Activated CD4-positive, alpha-beta T cell treated with anti-CD3 and anti-CD28 coated beads, Interleukin-2, Interleukin-6, amounts not matched to agents 100 ng/mL and 50 ng/mL, durations not matched to agents 16 hours and 8 hours (primary cell): ENCODE measurements around the gene NTMT2.
"Not testable (repeated sequence)": the region's sequence is repeated elsewhere in the genome, so short reads cannot be mapped to it uniquely, and the experiment has no call there.

Experiments used
- DNase-seq: peaks from one replicate; pipeline ENCODE4 v3.0.0-alpha.2; 2020

NTMT2 gene

GRCh38 chr1:170145770-170146676, at the start of gene NTMT2:
Gene NTMT2, plus strand, starts transcription at chr1:170145959. Its CDS starts 149 bp downstream, at chr1:170146108.
- no peak for DNase-seq

- DNase-seq: no peak
These were observed 49.6 kb upstream of the NTMT2 start for GRCh38 chr1:170095976-170096748.

GRCh38 chr1:170096806-170097340, 48.9 kb upstream of the NTMT2 start:
- DNase-seq: no peak

GRCh38 chr1:170097449-170097948, 48.3 kb upstream of the NTMT2 start:
- no peak for DNase-seq

GRCh38 chr1:170113140-170113539, 32.6 kb upstream of the NTMT2 start:
- not testable (repeated sequence) for DNase-seq

- DNase-seq: no peak
These were observed 30.9 kb upstream of the NTMT2 start for GRCh38 chr1:170114906-170115305.

GRCh38 chr1:170122366-170122765, 23.4 kb upstream of the NTMT2 start:
- DNase-seq: no peak

GRCh38 chr1:170125269-170125668, 20.5 kb upstream of the NTMT2 start:
- DNase-seq: no peak

- DNase-seq: no peak
These were observed 19.1 kb upstream of the NTMT2 start for GRCh38 chr1:170126696-170127095.

GRCh38 chr1:170131450-170131849, 14.3 kb upstream of the NTMT2 start:
- DNase-seq: no peak

- DNase-seq: no peak
These were observed 13.8 kb upstream of the NTMT2 start for GRCh38 chr1:170131984-170132383.

GRCh38 chr1:170133766-170134495, 11.8 kb upstream of the NTMT2 start:
- DNase-seq: no peak

GRCh38 chr1:170134521-170134920, 11.2 kb upstream of the NTMT2 start:
- no peak for DNase-seq

GRCh38 chr1:170140371-170140770, 5.4 kb upstream of the NTMT2 start:
- no peak for DNase-seq

GRCh38 chr1:170145061-170145460, 698 bp upstream of the NTMT2 start:
- no peak for DNase-seq

- DNase-seq: no peak
These were observed 1.0 kb downstream of the NTMT2 start for GRCh38 chr1:170146720-170147263.

- no peak for DNase-seq
These were observed 3.5 kb downstream of the NTMT2 start for GRCh38 chr1:170149241-170149640.

- no peak for DNase-seq
These were observed 4.3 kb downstream of the NTMT2 start for GRCh38 chr1:170150016-170150415.

GRCh38 chr1:170150921-170151320, 5.2 kb downstream of the NTMT2 start:
- no peak for DNase-seq

- no peak for DNase-seq
These were observed 7.7 kb downstream of the NTMT2 start for GRCh38 chr1:170153417-170153816.

- DNase-seq: no peak
These were observed 9.3 kb downstream of the NTMT2 start for GRCh38 chr1:170155055-170155454.

- no peak for DNase-seq
These were observed 10.8 kb downstream of the NTMT2 start for GRCh38 chr1:170156594-170156993.
